ENCODE measurements around the gene TLR4. TPM values are rescaled to one million over a fixed set of nuclear protein-coding genes. Genes with fewer than 3 reads are reported as not detected.

The TLR4 gene
- total and polyA plus RNA-seq, 4 donors, result 4.5 to 41.6 (median 25.9) TPM

DNA sequence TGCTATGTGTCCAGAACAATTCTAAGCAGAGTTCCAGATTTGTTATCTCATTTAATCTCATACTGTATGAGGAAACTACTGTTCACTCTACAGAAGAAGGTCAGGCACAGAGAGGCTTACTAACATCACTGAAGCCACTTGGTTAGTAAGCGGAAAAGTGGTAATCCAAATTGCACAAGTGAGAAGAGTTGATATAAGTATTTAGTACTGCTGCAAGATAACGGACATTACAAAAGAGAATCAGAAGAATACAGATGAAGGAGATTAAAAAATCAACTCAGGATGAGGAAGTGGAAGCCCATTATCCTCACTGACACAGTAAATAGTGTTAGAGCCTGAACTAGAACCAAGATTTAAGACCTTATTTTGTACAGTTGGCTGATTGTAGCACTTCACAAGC, 22.3 kb upstream of the TLR4 start:
- H3K4me3 ChIP-seq, result no peak overlapping the region
- no peak for ATAC-seq (ENCODE audit: insufficient read depth, low FRiP score)
- H3K27ac ChIP-seq (ENCODE audit: low read depth in 1 of 2, low read length in 1 of 2), result no peak overlapping the region
- H3K27me3 ChIP-seq (ENCODE audit: control insufficient read depth in 3 of 3, insufficient read depth in 3 of 3, low read length in 2 of 3), result no peaks in the 10 kb centered on the region
- no peaks in the 10 kb centered on the region for H3K36me3 ChIP-seq (ENCODE audit: control insufficient read depth in 4 of 4, insufficient read depth in 4 of 4, low read length in 4 of 4)
- DNase-seq, result no peak
- H3K9ac ChIP-seq (ENCODE audit: insufficient read depth in 1 of 2, low read length in 2 of 2), result no peak overlapping the region
- 44 to 66% methylated on average over 2 of the region's 2 CpGs for WGBS, 2 donors
- TF ChIP-seq, protein P1, sequence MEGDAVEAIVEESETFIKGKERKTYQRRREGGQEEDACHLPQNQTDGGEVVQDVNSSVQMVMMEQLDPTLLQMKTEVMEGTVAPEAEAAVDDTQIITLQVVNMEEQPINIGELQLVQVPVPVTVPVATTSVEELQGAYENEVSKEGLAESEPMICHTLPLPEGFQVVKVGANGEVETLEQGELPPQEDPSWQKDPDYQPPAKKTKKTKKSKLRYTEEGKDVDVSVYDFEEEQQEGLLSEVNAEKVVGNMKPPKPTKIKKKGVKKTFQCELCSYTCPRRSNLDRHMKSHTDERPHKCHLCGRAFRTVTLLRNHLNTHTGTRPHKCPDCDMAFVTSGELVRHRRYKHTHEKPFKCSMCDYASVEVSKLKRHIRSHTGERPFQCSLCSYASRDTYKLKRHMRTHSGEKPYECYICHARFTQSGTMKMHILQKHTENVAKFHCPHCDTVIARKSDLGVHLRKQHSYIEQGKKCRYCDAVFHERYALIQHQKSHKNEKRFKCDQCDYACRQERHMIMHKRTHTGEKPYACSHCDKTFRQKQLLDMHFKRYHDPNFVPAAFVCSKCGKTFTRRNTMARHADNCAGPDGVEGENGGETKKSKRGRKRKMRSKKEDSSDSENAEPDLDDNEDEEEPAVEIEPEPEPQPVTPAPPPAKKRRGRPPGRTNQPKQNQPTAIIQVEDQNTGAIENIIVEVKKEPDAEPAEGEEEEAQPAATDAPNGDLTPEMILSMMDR (IDR thresholded peaks at IDR 0.05; ENCODE audit: control extremely low read depth, extremely low read depth), result no peak
- H3K4me1 ChIP-seq (ENCODE audit: control insufficient read depth in 5 of 5, insufficient read depth in 5 of 5, low read length in 5 of 5), result no peaks in the 10 kb centered on the region
- H3K9me3 ChIP-seq (ENCODE audit: control insufficient read depth in 4 of 4, insufficient read depth in 3 of 4, low read length in 3 of 4), result no peaks in the 10 kb centered on the region

DNA sequence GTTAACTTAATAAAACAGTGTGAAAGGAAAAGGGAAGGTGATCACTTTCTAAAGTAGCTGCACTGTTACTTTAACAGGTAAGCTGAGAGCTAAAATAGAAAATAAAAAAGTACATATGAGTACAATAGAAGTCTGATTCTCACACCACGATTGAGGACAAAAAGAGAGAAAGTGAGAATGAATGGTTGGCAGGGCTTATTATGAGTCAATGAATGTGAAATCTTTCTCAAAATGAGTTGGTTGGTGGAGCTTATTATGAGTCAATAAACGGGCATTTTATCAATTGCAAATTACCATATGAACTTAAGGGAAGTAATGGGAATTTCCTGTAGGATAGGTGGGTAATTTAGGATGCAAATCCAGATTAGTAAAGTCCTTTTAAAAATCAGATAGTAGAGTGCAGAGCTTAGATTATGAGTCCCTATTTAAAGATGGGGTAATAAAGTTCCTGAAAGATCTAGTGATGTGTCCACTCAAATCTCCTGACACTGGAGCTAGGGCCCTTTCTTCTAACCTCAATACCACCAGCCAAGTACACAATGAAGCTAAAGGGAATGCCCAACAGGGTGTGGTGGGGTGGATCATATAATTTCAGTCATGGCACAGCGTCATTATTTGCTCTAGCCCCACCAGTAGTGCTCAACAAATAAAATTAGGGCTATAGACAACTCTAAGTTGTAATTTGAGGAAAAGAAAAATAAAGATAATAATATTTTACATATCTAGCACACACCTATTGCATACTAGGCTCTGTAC, 21.1 kb upstream of the TLR4 start:
- Histone ChIP-seq H3K4me1 (ENCODE audit: control insufficient read depth in 5 of 5, insufficient read depth in 5 of 5, low read length in 5 of 5) (no peaks in the 10 kb centered on the region), H3K9ac (ENCODE audit: insufficient read depth in 1 of 2, low read length in 2 of 2) (no peak overlapping the region), H3K27me3 (ENCODE audit: control insufficient read depth in 3 of 3, insufficient read depth in 3 of 3, low read length in 2 of 3) (no peaks in the 10 kb centered on the region), H3K9me3 (ENCODE audit: control insufficient read depth in 4 of 4, insufficient read depth in 3 of 4, low read length in 3 of 4) (no peaks in the 10 kb centered on the region), H3K4me3 (no peak overlapping the region), H3K36me3 (ENCODE audit: control insufficient read depth in 4 of 4, insufficient read depth in 4 of 4, low read length in 4 of 4) (no peaks in the 10 kb centered on the region), H3K27ac (ENCODE audit: low read depth in 1 of 2, low read length in 1 of 2) (no peak overlapping the region)
- WGBS, 2 donors, result 80 to 91% methylated on average over 3 of the region's 3 CpGs
- TF ChIP-seq, protein P1 (IDR thresholded peaks at IDR 0.05; ENCODE audit: control extremely low read depth, extremely low read depth), result no peak
- ATAC-seq (ENCODE audit: insufficient read depth, low FRiP score) (no peak), DNase-seq (no peak)

DNA sequence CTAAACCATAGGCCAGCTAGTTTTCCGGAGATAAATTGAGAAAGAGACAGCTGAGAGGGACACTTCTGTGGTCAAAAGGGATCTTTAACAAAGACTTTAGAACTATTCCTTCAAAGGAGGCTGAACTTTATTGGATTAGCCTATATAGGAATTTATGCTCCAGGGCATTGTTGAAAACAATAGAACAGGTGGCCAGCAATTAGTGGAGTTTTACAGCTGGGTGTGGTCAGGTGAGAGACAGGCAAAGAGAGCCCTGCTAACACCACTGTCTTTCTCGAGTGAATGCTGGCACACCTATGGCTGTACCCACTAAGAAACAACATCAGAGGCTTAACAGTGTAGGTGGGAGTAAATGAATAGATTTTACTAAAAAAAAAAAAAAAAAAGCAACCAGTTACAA, 16.7 kb upstream of the TLR4 start:
- ATAC-seq (ENCODE audit: insufficient read depth, low FRiP score) (no peak), DNase-seq (no peak)
- TF ChIP-seq, protein P1 (IDR thresholded peaks at IDR 0.05; ENCODE audit: control extremely low read depth, extremely low read depth), result no peak
- H3K27me3 ChIP-seq (ENCODE audit: control insufficient read depth in 3 of 3, insufficient read depth in 3 of 3, low read length in 2 of 3), result no peaks in the 10 kb centered on the region
- no peaks in the 10 kb centered on the region for H3K36me3 ChIP-seq (ENCODE audit: control insufficient read depth in 4 of 4, insufficient read depth in 4 of 4, low read length in 4 of 4)
- H3K9me3 ChIP-seq (ENCODE audit: control insufficient read depth in 4 of 4, insufficient read depth in 3 of 4, low read length in 3 of 4), result no peaks in the 10 kb centered on the region
- WGBS, 2 donors, result 87 to 92% methylated on average over 2 of the region's 2 CpGs
- no peak overlapping the region for H3K9ac ChIP-seq (ENCODE audit: insufficient read depth in 1 of 2, low read length in 2 of 2)
- H3K27ac ChIP-seq (ENCODE audit: low read depth in 1 of 2, low read length in 1 of 2), result no peak overlapping the region
- no peaks in the 10 kb centered on the region for H3K4me1 ChIP-seq (ENCODE audit: control insufficient read depth in 5 of 5, insufficient read depth in 5 of 5, low read length in 5 of 5)
- no peak overlapping the region for H3K4me3 ChIP-seq

DNA sequence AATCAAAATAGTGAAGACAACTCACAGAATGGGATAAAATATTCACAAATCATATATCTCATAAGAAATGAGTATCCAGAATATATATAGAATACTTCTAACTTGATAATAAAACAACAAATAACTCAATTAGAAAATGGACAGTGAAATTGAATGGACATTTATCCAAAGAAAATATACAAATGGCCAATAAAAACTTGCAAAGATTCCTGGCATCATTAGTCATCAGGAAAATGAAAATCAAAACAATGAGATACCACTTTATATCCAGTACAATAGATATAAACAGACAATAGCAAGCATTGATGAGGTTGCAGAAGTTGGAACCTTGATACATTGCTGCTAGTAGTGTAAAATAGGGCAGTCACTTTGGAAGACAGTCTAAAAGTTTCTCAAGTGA, 12.8 kb upstream of the TLR4 start:
- no peak overlapping the region for H3K27ac ChIP-seq (ENCODE audit: low read depth in 1 of 2, low read length in 1 of 2)
- H3K4me1 ChIP-seq (ENCODE audit: control insufficient read depth in 5 of 5, insufficient read depth in 5 of 5, low read length in 5 of 5), result no peaks in the 10 kb centered on the region
- no peak overlapping the region for H3K4me3 ChIP-seq
- no peak for ATAC-seq (ENCODE audit: insufficient read depth, low FRiP score)
- no peak overlapping the region for H3K9ac ChIP-seq (ENCODE audit: insufficient read depth in 1 of 2, low read length in 2 of 2)
- no peaks in the 10 kb centered on the region for H3K27me3 ChIP-seq (ENCODE audit: control insufficient read depth in 3 of 3, insufficient read depth in 3 of 3, low read length in 2 of 3)
- H3K36me3 ChIP-seq (ENCODE audit: control insufficient read depth in 4 of 4, insufficient read depth in 4 of 4, low read length in 4 of 4), result no peaks in the 10 kb centered on the region
- no peak for DNase-seq
- TF ChIP-seq, protein P1 (IDR thresholded peaks at IDR 0.05; ENCODE audit: control extremely low read depth, extremely low read depth), result no peak
- H3K9me3 ChIP-seq (ENCODE audit: control insufficient read depth in 4 of 4, insufficient read depth in 3 of 4, low read length in 3 of 4), result no peaks in the 10 kb centered on the region
